Tibial nerve (tissue), 4 donors: ENCODE measurements around the gene PANX3. TPM values are rescaled to one million over a fixed set of nuclear protein-coding genes. Genes with fewer than 3 reads are reported as not detected.

ENCODE experiments used
- DNase-seq, 2 donors: peaks; one replicate each; pipeline ENCODE4 v3.0.0-alpha.2; 2019; ENCODE audit warnings: low spot score in 2 of 2
- H3K27ac ChIP-seq, 4 donors: fragments of 200-600 bp; sonication (generic) in 3 of 4; one replicate each; pipeline ENCODE4 v1.5.1; 2017 to 2019; ENCODE audit warnings: mild to moderate bottlenecking in 1 of 4
- H3K27me3 ChIP-seq, 2 donors: fragments of 200-600 bp; sonication (generic) in 1 of 2; one replicate each; pipeline versions ENCODE4 v1.5.1 to v1.6.0; 2017 to 2019
- H3K36me3 ChIP-seq, 3 donors: fragments of 200-600 bp; sonication (generic); one replicate each; pipeline ENCODE4 v1.5.1; 2018 to 2019
- H3K4me1 ChIP-seq, 4 donors: fragments of 200-600 bp; sonication (generic) in 3 of 4; one replicate each; pipeline ENCODE4 v1.5.1; 2017 to 2019
- H3K4me3 ChIP-seq, 4 donors: fragments of 200-600 bp; sonication (generic) in 3 of 4; one replicate each; pipeline ENCODE4 v1.5.1; 2017 to 2019; ENCODE audit warnings: mild to moderate bottlenecking in 1 of 4, moderate library complexity in 1 of 4
- H3K9me3 ChIP-seq, 4 donors: fragments of 200-600 bp; sonication (generic) in 3 of 4; one replicate each; pipeline ENCODE4 v1.5.1; 2017 to 2019
- EP300 ChIP-seq, 2 donors: sonication (generic); formaldehyde crosslinking; IDR thresholded peaks; one replicate each; pipeline ENCODE4 v1.6.1; 2017; ENCODE audit warnings: antibody characterized with exemption in 2 of 2, mild to moderate bottlenecking in 1 of 2
- POLR2A ChIP-seq, 2 donors: fragments of 450-650 bp; IDR thresholded peaks; one replicate each; pipeline ENCODE4 v1.6.1; 2017; ENCODE audit warnings: antibody characterized with exemption in 2 of 2, mild to moderate bottlenecking in 2 of 2, moderate library complexity in 2 of 2
- WGBS, 2 donors: methylation state at CpG; one replicate each; pipeline ENCODE4 v1.1.5; 2018; 5-methylcytosine and 5-hydroxymethylcytosine counted together
- total RNA-seq, 4 donors: library from RNA; depleted of rRNA; stranded (reverse); fragments of >200 nt; gene quantifications; one replicate each; pipeline ENCODE4 v1.1.0, GENCODE V29; 2016
- TF ChIP-seq, protein P1 (sequence below), 5 experiments: fragments of 200-600 bp in 3 of 5; fragments of 450-650 bp in 2 of 5; sonication (generic) in 3 of 5; IDR thresholded peaks; one replicate each; pipeline ENCODE4 v1.5.1; 2016 to 2019; ENCODE audit warnings: antibody characterized with exemption in 5 of 5, mild to moderate bottlenecking in 3 of 5, moderate library complexity in 2 of 5

Gene PANX3
- total RNA-seq, 4 donors from 2014 or later = not detected

DNA sequence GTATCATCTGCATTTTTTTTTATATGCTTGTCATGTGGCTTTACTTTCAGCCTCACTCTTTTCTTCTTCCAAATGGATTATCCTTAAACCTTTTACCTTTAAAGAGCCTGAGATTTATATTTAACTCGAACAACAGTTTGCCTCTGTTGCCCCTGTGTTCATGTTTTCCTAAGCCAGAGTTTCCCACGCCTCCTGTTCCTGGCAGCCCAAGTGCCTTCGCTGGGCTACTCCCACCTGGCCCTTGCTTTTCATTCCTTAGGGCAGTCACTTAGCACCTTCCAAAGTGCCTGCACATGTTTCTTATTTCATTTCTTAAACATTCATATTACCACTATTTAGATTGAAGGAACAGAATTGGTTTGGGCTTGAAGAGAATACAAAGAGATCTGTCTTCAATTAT lies 24.7 kb downstream of the PANX3 start:
- Histone ChIP-seq H3K27me3 (no peaks in the 10 kb centered on the region), H3K4me3 (no peak overlapping the region), H3K27ac (no peak overlapping the region), H3K36me3 (peaks cover 0 to 91% (median 9%) of the 10 kb centered on the region in 3 donors), H3K9me3 (no peaks in the 10 kb centered on the region), H3K4me1 (no peaks in the 10 kb centered on the region)
- TF ChIP-seq, protein P1, sequence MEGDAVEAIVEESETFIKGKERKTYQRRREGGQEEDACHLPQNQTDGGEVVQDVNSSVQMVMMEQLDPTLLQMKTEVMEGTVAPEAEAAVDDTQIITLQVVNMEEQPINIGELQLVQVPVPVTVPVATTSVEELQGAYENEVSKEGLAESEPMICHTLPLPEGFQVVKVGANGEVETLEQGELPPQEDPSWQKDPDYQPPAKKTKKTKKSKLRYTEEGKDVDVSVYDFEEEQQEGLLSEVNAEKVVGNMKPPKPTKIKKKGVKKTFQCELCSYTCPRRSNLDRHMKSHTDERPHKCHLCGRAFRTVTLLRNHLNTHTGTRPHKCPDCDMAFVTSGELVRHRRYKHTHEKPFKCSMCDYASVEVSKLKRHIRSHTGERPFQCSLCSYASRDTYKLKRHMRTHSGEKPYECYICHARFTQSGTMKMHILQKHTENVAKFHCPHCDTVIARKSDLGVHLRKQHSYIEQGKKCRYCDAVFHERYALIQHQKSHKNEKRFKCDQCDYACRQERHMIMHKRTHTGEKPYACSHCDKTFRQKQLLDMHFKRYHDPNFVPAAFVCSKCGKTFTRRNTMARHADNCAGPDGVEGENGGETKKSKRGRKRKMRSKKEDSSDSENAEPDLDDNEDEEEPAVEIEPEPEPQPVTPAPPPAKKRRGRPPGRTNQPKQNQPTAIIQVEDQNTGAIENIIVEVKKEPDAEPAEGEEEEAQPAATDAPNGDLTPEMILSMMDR (IDR thresholded peaks at IDR 0.05) = no peak
- TF ChIP-seq EP300 (IDR thresholded peaks at IDR 0.05) (no peak), POLR2A (IDR thresholded peaks at IDR 0.05) (no peak)
- 72 to 77% methylated on average over 3 of the region's 3 CpGs for WGBS, 2 donors
- no peak for DNase-seq

DNA sequence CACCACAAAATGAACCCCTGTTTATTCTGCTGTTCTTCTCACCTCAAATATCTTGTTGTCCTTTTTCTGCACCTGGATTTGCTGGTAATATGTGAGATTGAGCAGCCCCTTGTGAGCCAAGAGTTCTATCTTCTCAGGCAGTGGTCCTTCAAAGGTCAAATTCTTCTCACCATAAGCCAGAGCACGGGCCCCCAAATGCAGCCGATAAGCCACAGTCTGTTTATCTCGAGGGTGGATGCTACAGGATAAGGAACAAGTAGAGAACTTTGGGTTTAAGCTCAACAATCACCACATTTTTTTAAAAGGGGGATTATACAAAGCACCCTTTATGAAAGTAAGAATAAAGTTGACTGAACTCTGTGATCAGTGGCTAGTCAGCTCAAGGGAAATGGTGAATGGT lies 27.3 kb downstream of the PANX3 start:
- WGBS, 2 donors = 38 to 71% methylated on average over 3 of the region's 3 CpGs
- Histone ChIP-seq H3K4me1 (no peaks in the 10 kb centered on the region), H3K27ac (no peak overlapping the region), H3K36me3 (peaks cover 0 to 65% (median 4%) of the 10 kb centered on the region in 3 donors), H3K4me3 (no peak overlapping the region), H3K27me3 (no peaks in the 10 kb centered on the region), H3K9me3 (no peaks in the 10 kb centered on the region)
- no peak for DNase-seq
- TF ChIP-seq EP300 (IDR thresholded peaks at IDR 0.05) (no peak), POLR2A (IDR thresholded peaks at IDR 0.05) (no peak)
- TF ChIP-seq, protein P1 (IDR thresholded peaks at IDR 0.05) = no peak

DNA sequence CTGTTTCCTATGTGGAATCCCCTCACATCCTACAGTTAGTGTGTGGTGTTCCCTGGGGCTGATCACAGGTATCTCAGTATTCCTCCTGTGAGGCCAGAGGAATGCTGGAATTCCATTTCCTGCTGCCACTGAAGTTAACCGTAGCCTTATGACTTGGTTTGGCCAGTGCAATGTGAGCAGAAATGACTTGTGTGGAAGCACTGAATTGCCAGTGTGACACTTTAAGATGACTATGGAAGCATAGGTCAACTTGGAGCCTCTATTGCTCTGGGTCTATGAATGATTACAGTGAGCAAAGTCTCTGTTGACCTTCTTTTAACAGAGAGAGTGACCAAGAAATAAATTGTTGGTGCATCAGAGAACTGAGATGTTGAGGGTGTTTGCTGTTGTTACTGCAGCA lies 28.0 kb downstream of the PANX3 start:
- no peak for TF ChIP-seq POLR2A (IDR thresholded peaks at IDR 0.05)
- no peak for TF ChIP-seq EP300 (IDR thresholded peaks at IDR 0.05)
- TF ChIP-seq, protein P1 (IDR thresholded peaks at IDR 0.05) = no peak
- DNase-seq = no peak
- Histone ChIP-seq H3K36me3 (peaks cover 0 to 58% (median 0%) of the 10 kb centered on the region in 3 donors), H3K9me3 (no peaks in the 10 kb centered on the region), H3K4me1 (no peaks in the 10 kb centered on the region), H3K27ac (no peak overlapping the region), H3K4me3 (no peak overlapping the region), H3K27me3 (no peaks in the 10 kb centered on the region)
- 76 to 77% methylated on average over 1 of the region's 1 CpG for WGBS, 2 donors

DNA sequence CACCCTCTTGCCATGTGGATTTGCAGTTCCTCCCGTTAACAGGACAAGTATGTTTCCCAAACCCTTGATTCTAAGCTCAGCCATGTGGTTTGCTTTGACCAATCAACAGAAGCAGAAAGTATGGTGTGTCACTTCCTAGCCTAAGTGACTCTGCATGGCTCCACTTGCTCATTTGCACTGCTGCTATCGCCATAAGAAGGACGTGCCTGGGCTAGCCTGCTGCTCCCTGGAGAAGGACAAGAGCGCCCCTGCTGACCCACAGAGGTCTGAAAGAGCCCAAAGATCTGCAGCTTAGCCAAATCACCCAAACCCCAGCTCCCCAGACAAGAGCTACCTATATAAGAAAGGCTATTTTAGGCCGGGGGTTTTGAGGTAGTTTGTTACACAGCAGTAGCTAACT lies 29.4 kb downstream of the PANX3 start:
- peaks cover 0 to 44% (median 0%) of the 10 kb centered on the region in 3 donors for H3K36me3 ChIP-seq
- H3K4me1 ChIP-seq = peaks cover 0 to 6% (median 0%) of the 10 kb centered on the region in 4 donors
- H3K27ac ChIP-seq = no peak overlapping the region
- H3K27me3 ChIP-seq = no peaks in the 10 kb centered on the region
- DNase-seq = no peak
- WGBS, 2 donors = 75 to 81% methylated on average over 5 of the region's 5 CpGs
- H3K9me3 ChIP-seq = no peaks in the 10 kb centered on the region
- no peak overlapping the region for H3K4me3 ChIP-seq
- TF ChIP-seq POLR2A (IDR thresholded peaks at IDR 0.05) (no peak), EP300 (IDR thresholded peaks at IDR 0.05) (no peak)
- TF ChIP-seq, protein P1 (IDR thresholded peaks at IDR 0.05) = no peak

DNA sequence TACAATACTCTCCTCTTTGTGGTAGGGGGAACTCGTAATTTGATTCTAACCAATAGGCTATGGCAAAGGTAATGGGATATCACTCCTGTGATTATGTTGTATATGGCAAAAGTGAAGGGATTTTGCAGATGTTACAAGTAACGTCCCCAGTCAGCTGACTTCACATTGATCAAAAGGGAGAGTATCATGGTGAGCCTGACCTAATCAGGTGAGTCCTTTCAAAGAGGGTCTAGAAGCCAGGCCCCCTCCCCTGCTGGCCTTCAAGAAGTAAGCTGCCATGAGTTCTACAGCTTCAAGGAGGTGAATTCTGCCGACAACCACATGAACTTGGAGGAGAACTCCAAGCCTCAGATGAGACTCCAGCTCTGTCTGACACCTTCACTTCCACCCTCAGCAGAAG lies 31.4 kb downstream of the PANX3 start:
- WGBS, 2 donors = 86 to 90% methylated on average over 3 of the region's 3 CpGs
- DNase-seq = no peak
- Histone ChIP-seq H3K4me3 (no peak overlapping the region), H3K4me1 (peaks cover 0 to 6% (median 0%) of the 10 kb centered on the region in 4 donors), H3K27me3 (no peaks in the 10 kb centered on the region), H3K9me3 (no peaks in the 10 kb centered on the region), H3K27ac (no peak overlapping the region), H3K36me3 (peaks cover 0 to 25% (median 0%) of the 10 kb centered on the region in 3 donors)
- TF ChIP-seq EP300 (IDR thresholded peaks at IDR 0.05) = no peak
- TF ChIP-seq POLR2A (IDR thresholded peaks at IDR 0.05) = no peak
- TF ChIP-seq, protein P1 (IDR thresholded peaks at IDR 0.05) = no peak
